Measurements from ENCODE around the gene MSI2. TPM values are rescaled to one million over a fixed set of nuclear protein-coding genes. Genes with fewer than 3 reads are reported as not detected.

The MSI2 gene
- total and polyA plus RNA-seq, 4 donors = 9.4 to 64.0 (median 30.4) TPM

DNA sequence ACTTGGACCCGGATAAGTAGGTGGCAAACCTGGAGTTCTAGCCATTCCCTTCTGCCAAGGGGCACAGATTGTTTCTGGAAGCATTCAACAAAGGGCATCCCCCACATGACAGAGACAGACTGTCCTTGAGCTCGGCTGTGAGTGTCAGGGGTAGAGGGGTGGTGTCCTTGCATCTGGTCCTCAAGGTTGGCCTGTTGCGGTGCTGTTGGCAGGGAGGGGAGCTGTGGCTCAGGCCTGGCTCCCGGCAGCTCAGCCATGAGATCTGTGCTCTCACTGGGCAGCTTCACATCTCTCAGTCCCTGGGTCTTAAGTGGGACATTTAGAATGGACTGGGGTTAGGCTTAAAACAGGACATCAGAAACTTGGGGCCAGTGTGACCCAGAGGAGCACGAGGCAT, 468.4 kb downstream of the MSI2 start:
- ATAC-seq (ENCODE audit: insufficient read depth, low FRiP score) = no peak
- no peak overlapping the region for H3K9ac ChIP-seq (ENCODE audit: insufficient read depth in 1 of 2, low read length in 2 of 2)
- H3K27me3 ChIP-seq (ENCODE audit: control insufficient read depth in 3 of 3, insufficient read depth in 3 of 3, low read length in 2 of 3) = no peaks in the 10 kb centered on the region
- H3K36me3 ChIP-seq (ENCODE audit: control insufficient read depth in 4 of 4, insufficient read depth in 4 of 4, low read length in 4 of 4) = no peaks in the 10 kb centered on the region
- no peak for DNase-seq
- no peaks in the 10 kb centered on the region for H3K9me3 ChIP-seq (ENCODE audit: control insufficient read depth in 4 of 4, insufficient read depth in 3 of 4, low read length in 3 of 4)
- WGBS, 2 donors = 96 to 97% methylated on average over 5 of the region's 5 CpGs
- H3K4me1 ChIP-seq (ENCODE audit: control insufficient read depth in 5 of 5, insufficient read depth in 5 of 5, low read length in 5 of 5) = peaks cover 0 to 8% (median 0%) of the 10 kb centered on the region in 5 donors
- no peak overlapping the region for H3K27ac ChIP-seq (ENCODE audit: low read depth in 1 of 2, low read length in 1 of 2)
- no peak for TF ChIP-seq CTCF (IDR thresholded peaks at IDR 0.05; ENCODE audit: control extremely low read depth, extremely low read depth)
- no peak overlapping the region for H3K4me3 ChIP-seq

DNA sequence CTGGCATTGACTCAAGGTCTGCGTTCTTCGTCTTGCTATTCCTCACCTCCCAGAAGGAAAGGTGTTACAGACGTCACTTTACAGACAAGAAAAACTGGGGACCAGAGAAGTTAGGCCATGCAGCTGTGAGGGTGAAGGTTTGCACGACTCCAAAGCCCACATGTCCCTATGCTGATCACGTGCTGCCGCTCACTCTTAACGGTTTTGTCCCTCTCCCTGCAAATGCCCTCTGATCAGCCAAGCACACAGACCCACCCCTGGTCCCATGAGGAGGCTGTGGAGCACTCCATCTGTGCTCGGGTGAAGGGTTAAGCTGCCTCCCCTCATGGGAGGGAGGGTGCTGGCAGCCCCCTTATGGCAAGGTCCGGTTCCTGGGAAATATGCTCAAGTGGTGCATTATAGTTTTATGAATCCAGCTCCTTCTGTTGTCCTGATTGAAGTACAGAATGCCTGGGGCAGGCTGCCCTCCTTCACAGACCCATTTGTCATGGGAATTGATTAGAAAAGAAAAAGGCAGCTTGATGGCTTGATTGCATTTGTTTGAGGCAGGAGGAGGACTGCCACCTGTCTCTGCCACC, 470.0 kb downstream of the MSI2 start:
- no peak for ATAC-seq (ENCODE audit: insufficient read depth, low FRiP score)
- 89 to 91% methylated on average over 9 of the region's 9 CpGs for WGBS, 2 donors

DNA sequence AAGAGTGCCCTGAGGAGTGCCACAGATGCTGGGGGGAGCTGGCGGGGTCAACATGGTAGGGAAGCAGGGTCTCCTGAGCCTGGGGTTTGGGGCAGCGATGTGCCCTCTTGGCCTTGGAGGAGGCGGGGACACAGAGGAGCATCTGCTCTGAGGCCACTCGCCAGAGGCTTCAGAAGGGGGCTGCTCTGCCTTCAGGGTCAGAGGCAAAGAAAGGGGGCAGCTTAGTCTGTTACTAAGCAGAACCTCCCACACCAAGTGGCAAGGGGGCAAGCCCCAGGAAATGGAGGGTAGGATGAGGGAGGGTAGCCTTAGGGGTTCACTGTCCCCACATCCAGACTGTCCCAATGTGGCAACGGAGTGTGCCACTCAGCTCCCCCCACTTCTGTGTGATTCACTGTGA, 470.5 kb downstream of the MSI2 start:
- Histone ChIP-seq H3K4me1 (ENCODE audit: control insufficient read depth in 5 of 5, insufficient read depth in 5 of 5, low read length in 5 of 5) (peaks cover 0 to 6% (median 3%) of the 10 kb centered on the region in 5 donors), H3K27me3 (ENCODE audit: control insufficient read depth in 3 of 3, insufficient read depth in 3 of 3, low read length in 2 of 3) (no peaks in the 10 kb centered on the region), H3K36me3 (ENCODE audit: control insufficient read depth in 4 of 4, insufficient read depth in 4 of 4, low read length in 4 of 4) (no peaks in the 10 kb centered on the region), H3K27ac (ENCODE audit: low read depth in 1 of 2, low read length in 1 of 2) (no peak overlapping the region), H3K9me3 (ENCODE audit: control insufficient read depth in 4 of 4, insufficient read depth in 3 of 4, low read length in 3 of 4) (no peaks in the 10 kb centered on the region), H3K9ac (ENCODE audit: insufficient read depth in 1 of 2, low read length in 2 of 2) (no peak overlapping the region), H3K4me3 (no peak overlapping the region)
- TF ChIP-seq CTCF (IDR thresholded peaks at IDR 0.05; ENCODE audit: control extremely low read depth, extremely low read depth) = no peak
- no peak for DNase-seq
- 91 to 92% methylated on average over 5 of the region's 5 CpGs for WGBS, 2 donors
- ATAC-seq (ENCODE audit: insufficient read depth, low FRiP score) = no peak

More for the DNA sequence above, 470.0 kb downstream of the MSI2 start:
- no peaks in the 10 kb centered on the region for H3K27me3 ChIP-seq (ENCODE audit: control insufficient read depth in 3 of 3, insufficient read depth in 3 of 3, low read length in 2 of 3)
- no peaks in the 10 kb centered on the region for H3K9me3 ChIP-seq (ENCODE audit: control insufficient read depth in 4 of 4, insufficient read depth in 3 of 4, low read length in 3 of 4)
- no peaks in the 10 kb centered on the region for H3K36me3 ChIP-seq (ENCODE audit: control insufficient read depth in 4 of 4, insufficient read depth in 4 of 4, low read length in 4 of 4)
- H3K4me1 ChIP-seq (ENCODE audit: control insufficient read depth in 5 of 5, insufficient read depth in 5 of 5, low read length in 5 of 5) = peaks cover 0 to 3% (median 0%) of the 10 kb centered on the region in 5 donors
- H3K27ac ChIP-seq (ENCODE audit: low read depth in 1 of 2, low read length in 1 of 2) = no peak overlapping the region
- no peak overlapping the region for H3K9ac ChIP-seq (ENCODE audit: insufficient read depth in 1 of 2, low read length in 2 of 2)
- no peak for DNase-seq
- TF ChIP-seq CTCF (IDR thresholded peaks at IDR 0.05; ENCODE audit: control extremely low read depth, extremely low read depth) = no peak
- H3K4me3 ChIP-seq = no peak overlapping the region
